ENCODE measurements around the gene PLIN5. TPM values are rescaled to one million over a fixed set of nuclear protein-coding genes. Genes with fewer than 3 reads are reported as not detected.

PLIN5 gene
- total and polyA plus RNA-seq, 4 experiments from 2014 or later = 0.28 to 2.2 (median 1.4) TPM; not detected in 1

DNA sequence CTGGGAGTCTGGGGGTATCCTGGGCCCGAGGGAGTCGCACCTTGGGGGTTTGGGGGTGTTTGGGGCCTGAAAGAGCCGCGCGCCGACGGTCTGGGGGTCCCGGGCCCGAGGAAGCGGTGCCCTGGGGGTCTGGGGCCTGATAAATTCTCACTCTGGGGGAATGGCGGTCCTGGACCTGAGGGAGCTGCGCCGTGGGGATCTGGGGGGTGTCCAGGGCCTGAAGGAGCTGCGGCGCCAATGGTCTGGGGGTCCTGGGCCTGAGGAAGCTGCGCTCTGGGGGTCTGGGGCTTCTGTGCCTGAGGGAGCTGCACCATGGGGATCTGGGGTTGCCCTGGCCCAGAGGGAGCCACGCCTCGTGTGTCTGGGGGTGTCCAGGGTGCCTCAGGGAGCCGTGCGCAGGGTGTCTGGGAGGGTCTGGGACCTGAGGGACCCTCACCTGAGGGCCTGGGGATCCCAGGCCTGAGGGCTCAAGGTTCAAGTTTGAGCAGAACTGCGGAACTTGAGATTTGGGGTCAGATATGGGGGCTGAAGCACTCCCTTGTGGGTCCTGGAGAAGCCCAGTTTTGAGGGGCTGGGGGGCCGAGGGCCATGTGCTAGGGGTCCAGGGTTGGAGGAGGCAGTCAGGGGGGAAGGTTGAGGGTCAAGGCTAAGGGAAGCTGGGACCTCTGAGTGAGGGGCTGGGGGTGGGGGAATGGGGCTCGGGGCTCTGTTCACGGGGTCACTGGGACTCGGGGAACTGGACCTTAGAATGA, 61.8 kb downstream of the PLIN5 start:
- Mint-ChIP-seq H3K4me1 (peaks cover 9 to 26% (median 16%) of the 10 kb centered on the region in 4 donors), H3K9me3 (no peaks in the 10 kb centered on the region), H3K4me3 (peak overlapping the region; percentile 37 to 87 (median 80)), H3K27me3 (no peaks in the 10 kb centered on the region), H3K27ac (peak overlapping the region in 5 of 7 donors; percentile 35 to 80 (median 51)), H3K36me3 (peaks cover 8 to 12% of the 10 kb centered on the region in 2 donors)
- Histone ChIP-seq H3K9me3 (ENCODE audit: control insufficient read depth in 1 of 2, low read length in 2 of 2) (no peaks in the 10 kb centered on the region), H3K4me3 (ENCODE audit: low read length in 2 of 2) (peak overlapping the region; percentile 29 to 51), H3K27me3 (ENCODE audit: insufficient read depth, low read length) (no peaks in the 10 kb centered on the region), H3K4me1 (ENCODE audit: insufficient read depth, low read length) (peaks cover 30% of the 10 kb centered on the region), H3K36me3 (ENCODE audit: insufficient read depth, low read length) (peaks cover 4% of the 10 kb centered on the region), H3K27ac (ENCODE audit: low read depth, low read length) (peak overlapping the region; percentile 46)
- POLR2A ChIA-PET (ENCODE audit: partially characterized antibody) = interaction anchor here (0.7 to 3.6 kb wide), 4 partner anchors 16 to 496 kb away, joined by 3 to 50 read pairs (median 3); partner anchors contain the start of genes KDM4B, UBXN6 and YJU2
- intact Hi-C loops (cut with micrococcal nuclease) = loop anchor here (5.0 kb wide), 1 partner anchor 711 kb away; the partner anchor contains the start of genes APBA3 and MRPL54
- DNase-seq = no peak
- CTCF ChIA-PET (ENCODE audit: partially characterized antibody) = no interaction called here

Other genes with a start within 250 kb of the PLIN5 start
- 1 to 10 TPM; 6.9 to 9.3 TPM for gene TMIGD2, start 232.8 kb downstream of the PLIN5 start, total RNA-seq
- 10 to 100 TPM; 22.9 to 23.7 TPM for gene TMIGD2, start 232.8 kb downstream of the PLIN5 start, polyA plus RNA-seq
- 1 to 10 TPM in 1 of 2 experiments, under 1 TPM in 1; 0.73 to 1.4 TPM for gene FSD1, start 230.6 kb downstream of the PLIN5 start, total RNA-seq
- gene FSD1, start 230.6 kb downstream of the PLIN5 start, polyA plus RNA-seq = 1 to 10 TPM in 1 of 2 donors, under 1 TPM in 1; 0.61 to 2.4 TPM
- 1 to 10 TPM in 1 of 2 experiments, under 1 TPM in 1; 0.86 to 2.4 TPM for gene STAP2, start 196.4 kb downstream of the PLIN5 start, total RNA-seq
- gene STAP2, start 196.4 kb downstream of the PLIN5 start, polyA plus RNA-seq = 1 to 10 TPM; 2.1 to 2.6 TPM
- gene MPND, start 191.7 kb downstream of the PLIN5 start, total RNA-seq = 10 to 100 TPM; 24.7 to 27.0 TPM
- 1 to 10 TPM; 3.5 to 9.2 TPM for gene MPND, start 191.7 kb downstream of the PLIN5 start, polyA plus RNA-seq
- gene SH3GL1, start 134.7 kb downstream of the PLIN5 start, total RNA-seq = 10 to 100 TPM; 40.1 to 45.6 TPM
- 10 to 100 TPM; 19.7 to 28.2 TPM for gene SH3GL1, start 134.7 kb downstream of the PLIN5 start, polyA plus RNA-seq
- gene CHAF1A, start 132.6 kb downstream of the PLIN5 start, total RNA-seq = 10 to 100 TPM; 13.9 to 18.1 TPM
- 1 to 10 TPM; 2.8 to 4.5 TPM for gene CHAF1A, start 132.6 kb downstream of the PLIN5 start, polyA plus RNA-seq
- gene UBXN6, start 77.4 kb downstream of the PLIN5 start, total RNA-seq = 10 to 100 TPM; 61.3 to 63.5 TPM
- 1 to 10 TPM; 4.1 to 6.2 TPM for gene UBXN6, start 77.4 kb downstream of the PLIN5 start, polyA plus RNA-seq
- 10 to 100 TPM; 36.5 to 39.7 TPM for gene HDGFL2, start 62.9 kb downstream of the PLIN5 start, total RNA-seq
- 10 to 100 TPM in 1 of 2 donors, 1 to 10 TPM in 1; 3.5 to 26.1 TPM for gene HDGFL2, start 62.9 kb downstream of the PLIN5 start, polyA plus RNA-seq
- gene PLIN4, start 16.7 kb downstream of the PLIN5 start, total RNA-seq = under 1 TPM; 0.17 to 0.22 TPM
- gene PLIN4, start 16.7 kb downstream of the PLIN5 start, polyA plus RNA-seq = under 1 TPM in 1 of 2 donors, not detected in 1; 0.14 TPM
- not detected for gene LRG1, start 4.8 kb upstream of the PLIN5 start, total RNA-seq
- under 1 TPM; 0.09 to 0.17 TPM for gene LRG1, start 4.8 kb upstream of the PLIN5 start, polyA plus RNA-seq
- 1 to 10 TPM; 2.4 to 2.7 TPM for gene SEMA6B, start 24.5 kb upstream of the PLIN5 start, total RNA-seq
- not detected for gene SEMA6B, start 24.5 kb upstream of the PLIN5 start, polyA plus RNA-seq
- 10 to 100 TPM; 16.2 to 17.2 TPM for gene TNFAIP8L1, start 104.3 kb upstream of the PLIN5 start, total RNA-seq
- 10 to 100 TPM in 1 of 2 donors, 1 to 10 TPM in 1; 3.7 to 11.1 TPM for gene TNFAIP8L1, start 104.3 kb upstream of the PLIN5 start, polyA plus RNA-seq
- gene MYDGF, start 135.1 kb upstream of the PLIN5 start, total RNA-seq = 10 to 100 TPM; 43.0 to 46.4 TPM
- gene MYDGF, start 135.1 kb upstream of the PLIN5 start, polyA plus RNA-seq = 100 to 1,000 TPM; 128 to 199 TPM
- 10 to 100 TPM; 86.9 to 93.9 TPM for gene DPP9, start 188.6 kb upstream of the PLIN5 start, total RNA-seq
- 10 to 100 TPM; 10.7 to 31.6 TPM for gene DPP9, start 188.6 kb upstream of the PLIN5 start, polyA plus RNA-seq